OCI-LY7 (cell line): Measurements from ENCODE around the gene THRSP. TPM values are rescaled to one million over a fixed set of nuclear protein-coding genes. Genes with fewer than 3 reads are reported as not detected.

Experiments used
- BruUV-seq: library from RNA; stranded (reverse); fragments of 400-500 nt; replicated peaks from 2 replicates; lab custom pipeline; 2021; lab: Mats Ljungman, UMichigan
- CTCF ChIA-PET: fragments of 300-600 bp; sonication (Branson Sonifier 250); formaldehyde crosslinking; loops from one replicate; lab custom pipeline; 2022; ENCODE audit warnings: antibody characterized with exemption; ENCODE audit not compliant: unreplicated experiment; lab: Charles Lee
- POLR2A ChIA-PET: fragments of 300-600 bp; sonication (Branson Sonifier 250); formaldehyde crosslinking; loops from one replicate; lab custom pipeline; 2022; ENCODE audit warnings: antibody characterized with exemption; lab: Charles Lee
- DNase-seq: peaks from one replicate; pipeline ENCODE4 v3.0.0-alpha.2; 2015; ENCODE audit warnings: low spot score
- H2AFZ ChIP-seq: fragments of 200-600 bp; sonication (generic), shearing (Covaris generic); 2 replicates; pipeline ENCODE4 v1.6.1; 2014; ENCODE audit warnings: mild to moderate bottlenecking, antibody characterized with exemption, low read length, moderate library complexity
- H3K27ac ChIP-seq: fragments of 200-600 bp; sonication (generic); 2 replicates; pipeline ENCODE4 v1.5.1; 2014; ENCODE audit warnings: mixed run types, low read depth, mild to moderate bottlenecking, moderate library complexity, low read length, inconsistent platforms; ENCODE audit not compliant: poor library complexity, severe bottlenecking
- H3K36me3 ChIP-seq: fragments of 200-600 bp; sonication (generic); 2 replicates; pipeline ENCODE4 v1.6.1; 2014; ENCODE audit warnings: mild to moderate bottlenecking, antibody characterized with exemption, low read length, moderate library complexity, mixed read lengths; ENCODE audit not compliant: insufficient read depth
- H3K4me1 ChIP-seq: fragments of 200-600 bp; sonication (generic); 2 replicates; pipeline ENCODE4 v1.5.1; 2014; ENCODE audit warnings: mild to moderate bottlenecking, low read length; ENCODE audit not compliant: insufficient read depth, poor library complexity, severe bottlenecking
- H3K4me2 ChIP-seq: fragments of 200-600 bp; sonication (generic); 2 replicates; pipeline ENCODE4 v1.6.1; 2014; ENCODE audit warnings: mild to moderate bottlenecking, low read length
- H3K4me3 ChIP-seq: fragments of 200-600 bp; sonication (generic); 2 replicates; pipeline ENCODE4 v1.5.1; 2014; ENCODE audit warnings: mild to moderate bottlenecking, low read depth, low read length; ENCODE audit not compliant: poor library complexity, severe bottlenecking
- H3K79me2 ChIP-seq: fragments of 200-600 bp; sonication (generic); 2 replicates; pipeline ENCODE4 v1.6.1; 2016; ENCODE audit warnings: low read depth, mild to moderate bottlenecking, low read length, moderate library complexity, mixed read lengths; ENCODE audit not compliant: insufficient read depth
- H3K9me2 ChIP-seq: fragments of 200-600 bp; sonication (generic); 2 replicates; pipeline ENCODE4 v1.6.1; 2016; ENCODE audit warnings: mild to moderate bottlenecking, low read length, mixed read lengths; ENCODE audit not compliant: insufficient read depth
- H3K9me3 ChIP-seq: fragments of 200-600 bp; sonication (generic); 2 replicates; pipeline ENCODE4 v1.6.1; 2014; ENCODE audit warnings: mild to moderate bottlenecking, mixed run types, low read length, mixed read lengths
- H4K20me1 ChIP-seq: fragments of 200-600 bp; sonication (generic); 2 replicates; pipeline ENCODE4 v1.6.1; 2014; ENCODE audit warnings: mild to moderate bottlenecking, antibody characterized with exemption, low read length, moderate library complexity, mixed read lengths; ENCODE audit not compliant: insufficient read depth
- EZH2phosphoT487 ChIP-seq: fragments of 200-600 bp; sonication (generic); IDR thresholded peaks from 2 replicates; pipeline ENCODE4 v1.6.1; 2018; ENCODE audit warnings: low read depth, borderline replicate concordance, mild to moderate bottlenecking, mixed run types, antibody characterized with exemption, low read length, moderate library complexity, mixed read lengths
- intact Hi-C: fragments of 100-400 bp; cut with micrococcal nuclease; formaldehyde crosslinking; loops from one replicate; pipeline ENCODE4 v1.10.0; 2022; ENCODE audit not compliant: unreplicated experiment
- total RNA-seq, 2 experiments: library from RNA; depleted of rRNA in 1 of 2; stranded (reverse); fragments of >200 nt in 1 of 2; shearing (Covaris generic) in 1 of 2; gene quantifications; 2 replicates each; pipeline ENCODE4 v1.2.3, GENCODE V29; 2014 to 2022
- TF ChIP-seq, protein P1 (sequence below): fragments of 200-600 bp; sonication (generic); conservative IDR thresholded peaks from 2 replicates; pipeline ENCODE4 v1.5.1; 2014; ENCODE audit warnings: mild to moderate bottlenecking, antibody characterized with exemption, low read length, moderate library complexity, mixed read lengths

THRSP gene
- total RNA-seq, 2 experiments from 2014 or later = not detected

DNA sequence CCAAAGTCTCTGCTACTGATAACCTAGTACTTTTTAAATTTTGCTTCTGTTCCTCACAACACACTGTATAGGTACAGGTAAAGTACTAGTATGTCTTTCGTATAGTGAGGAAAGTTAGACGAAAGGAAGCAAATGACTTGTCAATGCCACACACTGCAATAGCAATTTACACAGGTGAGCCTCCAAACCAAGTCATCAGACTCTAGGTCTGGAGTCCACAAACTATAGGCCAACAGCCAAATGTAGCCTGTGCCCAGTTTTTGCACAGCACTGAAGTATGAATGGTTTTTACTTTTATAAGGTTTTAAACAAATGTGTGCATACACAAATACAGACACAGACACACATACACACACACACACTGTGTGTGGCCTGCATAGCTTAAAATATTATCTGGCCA lies 47.6 kb downstream of the THRSP start:
- CTCF ChIA-PET = no interaction called here
- Histone ChIP-seq H3K4me2 (no peak overlapping the region), H3K4me3 (no peak overlapping the region), H3K4me1 (peaks cover 8% of the 10 kb centered on the region), H3K9me3 (no peaks in the 10 kb centered on the region), H3K79me2 (no peaks in the 10 kb centered on the region), H3K27ac (no peak overlapping the region), H3K36me3 (peaks cover 62% of the 10 kb centered on the region), H4K20me1 (no peaks in the 10 kb centered on the region), H2AFZ (no peak overlapping the region), H3K9me2 (no peaks in the 10 kb centered on the region)
- DNase-seq = no peak
- BruUV-seq = no TSS peak
- intact Hi-C loops = no loop called here
- POLR2A ChIA-PET = no interaction called here
- TF ChIP-seq, protein P1, sequence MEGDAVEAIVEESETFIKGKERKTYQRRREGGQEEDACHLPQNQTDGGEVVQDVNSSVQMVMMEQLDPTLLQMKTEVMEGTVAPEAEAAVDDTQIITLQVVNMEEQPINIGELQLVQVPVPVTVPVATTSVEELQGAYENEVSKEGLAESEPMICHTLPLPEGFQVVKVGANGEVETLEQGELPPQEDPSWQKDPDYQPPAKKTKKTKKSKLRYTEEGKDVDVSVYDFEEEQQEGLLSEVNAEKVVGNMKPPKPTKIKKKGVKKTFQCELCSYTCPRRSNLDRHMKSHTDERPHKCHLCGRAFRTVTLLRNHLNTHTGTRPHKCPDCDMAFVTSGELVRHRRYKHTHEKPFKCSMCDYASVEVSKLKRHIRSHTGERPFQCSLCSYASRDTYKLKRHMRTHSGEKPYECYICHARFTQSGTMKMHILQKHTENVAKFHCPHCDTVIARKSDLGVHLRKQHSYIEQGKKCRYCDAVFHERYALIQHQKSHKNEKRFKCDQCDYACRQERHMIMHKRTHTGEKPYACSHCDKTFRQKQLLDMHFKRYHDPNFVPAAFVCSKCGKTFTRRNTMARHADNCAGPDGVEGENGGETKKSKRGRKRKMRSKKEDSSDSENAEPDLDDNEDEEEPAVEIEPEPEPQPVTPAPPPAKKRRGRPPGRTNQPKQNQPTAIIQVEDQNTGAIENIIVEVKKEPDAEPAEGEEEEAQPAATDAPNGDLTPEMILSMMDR = no peak
- TF ChIP-seq EZH2phosphoT487 = no peak

DNA sequence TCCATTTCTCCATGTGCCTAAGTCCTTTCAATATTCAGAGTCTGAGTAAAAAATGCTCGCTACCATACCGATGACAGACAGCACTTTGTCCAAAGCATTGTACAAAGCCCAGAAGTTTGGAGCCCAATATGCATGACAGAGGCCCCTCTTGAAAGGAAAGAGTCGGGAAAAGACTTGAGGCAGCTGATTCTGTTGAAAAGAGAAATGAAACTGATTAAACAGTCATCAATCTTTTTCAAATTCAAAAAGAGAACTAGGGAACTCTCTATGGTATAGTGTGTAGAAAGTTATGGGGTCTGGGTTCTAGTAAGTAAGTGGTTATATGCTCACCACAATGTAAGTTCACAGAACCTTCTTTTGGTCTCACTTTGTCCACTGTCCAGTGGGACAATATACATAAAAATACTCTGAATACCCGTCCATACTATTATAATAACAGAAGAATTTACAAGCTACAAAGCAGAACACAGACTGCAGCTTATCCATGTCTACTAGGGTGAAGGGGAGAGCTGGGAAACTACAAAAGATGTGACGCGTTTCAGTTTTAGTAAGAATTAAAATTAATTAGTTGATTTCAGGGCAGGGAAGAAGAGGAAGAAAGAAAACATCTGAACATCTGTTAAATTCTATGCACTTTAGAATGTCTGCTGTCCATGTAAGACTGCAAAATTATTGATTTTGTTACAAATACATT lies 49.1 kb downstream of the THRSP start:
- no peak overlapping the region for H2AFZ ChIP-seq
- H3K36me3 ChIP-seq = peaks cover 67% of the 10 kb centered on the region
- no peak for DNase-seq
- TF ChIP-seq, protein P1 = no peak
- no peak for TF ChIP-seq EZH2phosphoT487
- no peak overlapping the region for H3K27ac ChIP-seq
- POLR2A ChIA-PET = interaction anchor here (0.7 kb wide), 1 partner anchor 161 kb away, joined by 3 read pairs; no protein-coding TSS in a partner anchor
- no peaks in the 10 kb centered on the region for H4K20me1 ChIP-seq
- no peak overlapping the region for H3K4me2 ChIP-seq
- no peaks in the 10 kb centered on the region for H3K9me2 ChIP-seq
- intact Hi-C loops = no loop called here
- H3K4me3 ChIP-seq = no peak overlapping the region
- H3K9me3 ChIP-seq = no peaks in the 10 kb centered on the region
- CTCF ChIA-PET = no interaction called here
- no TSS peak for BruUV-seq
- no peaks in the 10 kb centered on the region for H3K79me2 ChIP-seq
- peaks cover 8% of the 10 kb centered on the region for H3K4me1 ChIP-seq

Other genes starting within 250 kb of the THRSP start
- 33.5 and 56.9 TPM in 2 replicates for gene RSF1, start 243.1 kb upstream of the THRSP start, total RNA-seq (2014; rRNA removed; shearing (Covaris generic))
- gene RSF1, start 243.1 kb upstream of the THRSP start, total RNA-seq (2022) = 75.6 and 78.8 TPM in 2 replicates
- gene AAMDC, start 242.7 kb upstream of the THRSP start, total RNA-seq (2014; rRNA removed; shearing (Covaris generic)) = 11.0 and 16.2 TPM in 2 replicates
- gene AAMDC, start 242.7 kb upstream of the THRSP start, total RNA-seq (2022) = 13.3 and 17.1 TPM in 2 replicates
- gene INTS4, start 69.2 kb upstream of the THRSP start, total RNA-seq (2014; rRNA removed; shearing (Covaris generic)) = 50.6 and 57.1 TPM in 2 replicates
- 56.4 and 57.0 TPM in 2 replicates for gene INTS4, start 69.2 kb upstream of the THRSP start, total RNA-seq (2022)
- gene KCTD14, start 40.6 kb upstream of the THRSP start, total RNA-seq (2014; rRNA removed; shearing (Covaris generic)) = not detected in 2 replicates
- not detected in 2 replicates for gene KCTD14, start 40.6 kb upstream of the THRSP start, total RNA-seq (2022)
- gene NDUFC2, start 16.0 kb downstream of the THRSP start, total RNA-seq (2014; rRNA removed; shearing (Covaris generic)) = 21.6 and 53.3 TPM in 2 replicates
- 95.7 and 106 TPM in 2 replicates for gene NDUFC2, start 16.0 kb downstream of the THRSP start, total RNA-seq (2022)
- 42.5 and 43.7 TPM in 2 replicates for gene ALG8, start 75.8 kb downstream of the THRSP start, total RNA-seq (2014; rRNA removed; shearing (Covaris generic))
- gene ALG8, start 75.8 kb downstream of the THRSP start, total RNA-seq (2022) = 61.9 and 66.1 TPM in 2 replicates
- gene KCTD21, start 124.8 kb downstream of the THRSP start, total RNA-seq (2014; rRNA removed; shearing (Covaris generic)) = 1.5 and 2.8 TPM in 2 replicates
- gene KCTD21, start 124.8 kb downstream of the THRSP start, total RNA-seq (2022) = 2.5 and 2.7 TPM in 2 replicates
- 3.2 and 3.4 TPM in 2 replicates for gene USP35, start 125.1 kb downstream of the THRSP start, total RNA-seq (2014; rRNA removed; shearing (Covaris generic))
- gene USP35, start 125.1 kb downstream of the THRSP start, total RNA-seq (2022) = 4.8 and 4.9 TPM in 2 replicates